ENCODE measurements around the gene HOXB5.

DNA sequence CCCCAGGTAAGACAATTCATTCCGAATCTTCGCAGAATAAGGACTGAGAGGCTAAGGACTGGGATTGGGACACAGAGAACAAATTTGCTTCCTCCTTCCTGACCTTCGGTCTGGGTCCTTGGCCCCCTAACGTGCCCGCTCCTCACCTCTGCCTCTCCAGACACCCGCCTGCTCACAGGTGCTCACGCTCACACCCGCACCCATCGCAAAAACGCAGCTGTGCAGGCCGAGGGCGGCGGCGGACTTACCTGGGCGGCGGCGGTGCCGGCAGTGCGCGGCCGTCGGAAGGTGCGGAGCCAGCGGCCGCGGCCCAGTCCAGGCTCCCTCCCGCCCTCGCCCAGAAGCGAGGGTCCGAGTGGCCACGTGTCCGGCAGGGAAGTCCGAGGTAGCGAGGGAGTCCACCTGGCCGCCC is 39.7 kb upstream of the HOXB5 start:
- TF ChIP-seq, protein P1, sequence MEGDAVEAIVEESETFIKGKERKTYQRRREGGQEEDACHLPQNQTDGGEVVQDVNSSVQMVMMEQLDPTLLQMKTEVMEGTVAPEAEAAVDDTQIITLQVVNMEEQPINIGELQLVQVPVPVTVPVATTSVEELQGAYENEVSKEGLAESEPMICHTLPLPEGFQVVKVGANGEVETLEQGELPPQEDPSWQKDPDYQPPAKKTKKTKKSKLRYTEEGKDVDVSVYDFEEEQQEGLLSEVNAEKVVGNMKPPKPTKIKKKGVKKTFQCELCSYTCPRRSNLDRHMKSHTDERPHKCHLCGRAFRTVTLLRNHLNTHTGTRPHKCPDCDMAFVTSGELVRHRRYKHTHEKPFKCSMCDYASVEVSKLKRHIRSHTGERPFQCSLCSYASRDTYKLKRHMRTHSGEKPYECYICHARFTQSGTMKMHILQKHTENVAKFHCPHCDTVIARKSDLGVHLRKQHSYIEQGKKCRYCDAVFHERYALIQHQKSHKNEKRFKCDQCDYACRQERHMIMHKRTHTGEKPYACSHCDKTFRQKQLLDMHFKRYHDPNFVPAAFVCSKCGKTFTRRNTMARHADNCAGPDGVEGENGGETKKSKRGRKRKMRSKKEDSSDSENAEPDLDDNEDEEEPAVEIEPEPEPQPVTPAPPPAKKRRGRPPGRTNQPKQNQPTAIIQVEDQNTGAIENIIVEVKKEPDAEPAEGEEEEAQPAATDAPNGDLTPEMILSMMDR (IDR thresholded peaks at IDR 0.05 in 2 of 3, conservative IDR thresholded peaks at IDR 0.05 in 1 of 3; ENCODE audit: control insufficient read depth in 2 of 3, extremely low read depth in 1 of 3, insufficient read depth in 1 of 3, low read depth in 3 of 3, low read length in 3 of 3): no peak
- no peak for TF ChIP-seq POLR2AphosphoS5 (IDR thresholded peaks at IDR 0.05; ENCODE audit: low read length)
- TF ChIP-seq, protein P2, sequence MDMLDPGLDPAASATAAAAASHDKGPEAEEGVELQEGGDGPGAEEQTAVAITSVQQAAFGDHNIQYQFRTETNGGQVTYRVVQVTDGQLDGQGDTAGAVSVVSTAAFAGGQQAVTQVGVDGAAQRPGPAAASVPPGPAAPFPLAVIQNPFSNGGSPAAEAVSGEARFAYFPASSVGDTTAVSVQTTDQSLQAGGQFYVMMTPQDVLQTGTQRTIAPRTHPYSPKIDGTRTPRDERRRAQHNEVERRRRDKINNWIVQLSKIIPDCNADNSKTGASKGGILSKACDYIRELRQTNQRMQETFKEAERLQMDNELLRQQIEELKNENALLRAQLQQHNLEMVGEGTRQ (IDR thresholded peaks at IDR 0.05; ENCODE audit: borderline replicate concordance, low read depth, low read length): no peak
- no peak for TF ChIP-seq SP1 (IDR thresholded peaks at IDR 0.05; ENCODE audit: low read depth, low read length)
- no peak for TF ChIP-seq POLR2A (IDR thresholded peaks at IDR 0.05; ENCODE audit: low read depth, low read length)
- no peak for TF ChIP-seq SPI1 (IDR thresholded peaks at IDR 0.05; ENCODE audit: borderline replicate concordance, insufficient read depth, low read depth, low read length)
- TF ChIP-seq CHD4 (IDR thresholded peaks at IDR 0.05): no peak

Measured in GM12878 (cell line).